HepG2 (cell line): ENCODE data around the gene SS18L1. TPM values are rescaled to one million over a fixed set of nuclear protein-coding genes. Genes with fewer than 3 reads are reported as not detected.

ENCODE experiments used
- ARNT2 ChIP-seq: sonication (generic); formaldehyde crosslinking; IDR thresholded peaks from 2 replicates; pipeline ENCODE4 v1.8.0; 2022; ENCODE audit warnings: mild to moderate bottlenecking, low read depth, missing genetic modification reagents, moderate library complexity
- BHLHE40 ChIP-seq: IDR thresholded peaks from 2 replicates; pipeline ENCODE4 v1.6.1; 2011; ENCODE audit warnings: low read length, improper control_type of control experiment
- CREB1 ChIP-seq, 2 experiments: fragments of 450-650 bp in 1 of 2; IDR thresholded peaks; 2 replicates each; pipeline ENCODE4 v1.6.1; 2016 to 2017; ENCODE audit warnings: control low read depth in 1 of 2, mild to moderate bottlenecking in 1 of 2, missing compliant biosample characterization in 1 of 2, missing genetic modification characterization in 1 of 2
- FLYWCH1 ChIP-seq: sonication (generic); formaldehyde crosslinking; IDR thresholded peaks from 2 replicates; pipeline ENCODE4 v1.8.1; 2023; ENCODE audit warnings: mild to moderate bottlenecking, missing genetic modification reagents
- KLF13 ChIP-seq: sonication (generic); formaldehyde crosslinking; IDR thresholded peaks from 2 replicates; pipeline ENCODE4 v1.4.0; 2020; ENCODE audit warnings: mild to moderate bottlenecking, missing genetic modification reagents
- KMT2B ChIP-seq: IDR thresholded peaks from 2 replicates; pipeline ENCODE4 v1.6.1; 2016; ENCODE audit warnings: missing genetic modification reagents, missing compliant biosample characterization
- MLX ChIP-seq: IDR thresholded peaks from 2 replicates; pipeline ENCODE4 v1.6.1; 2016
- MXD3 ChIP-seq: IDR thresholded peaks from 2 replicates; pipeline ENCODE4 v1.6.1; 2016; ENCODE audit warnings: mild to moderate bottlenecking, missing biosample characterization, missing genetic modification reagents
- NFKB2 ChIP-seq: sonication (generic); formaldehyde crosslinking; IDR thresholded peaks from 2 replicates; pipeline ENCODE4 v1.4.0; 2020; ENCODE audit warnings: missing genetic modification reagents, borderline replicate concordance
- POGZ ChIP-seq: sonication (generic); formaldehyde crosslinking; IDR thresholded peaks from 2 replicates; pipeline ENCODE4 v1.4.0; 2020; ENCODE audit warnings: mild to moderate bottlenecking, missing genetic modification reagents
- RCOR2 ChIP-seq: IDR thresholded peaks from 2 replicates; pipeline ENCODE4 v1.6.1; 2016; ENCODE audit warnings: missing biosample characterization, missing genetic modification reagents
- SMARCC2 ChIP-seq: fragments of 450-650 bp; IDR thresholded peaks from 2 replicates; pipeline ENCODE4 v1.6.1; 2017; ENCODE audit warnings: antibody characterized with exemption, mild to moderate bottlenecking
- SOX5 ChIP-seq: IDR thresholded peaks from 2 replicates; pipeline ENCODE4 v1.6.1; 2016; ENCODE audit warnings: borderline replicate concordance
- SRY ChIP-seq: sonication (generic); formaldehyde crosslinking; IDR thresholded peaks from 2 replicates; pipeline ENCODE4 v1.8.0; 2022; ENCODE audit warnings: mild to moderate bottlenecking, missing genetic modification reagents
- TERF1 ChIP-seq: sonication (generic); formaldehyde crosslinking; IDR thresholded peaks from 2 replicates; pipeline ENCODE4 v1.8.0; 2022; ENCODE audit warnings: mild to moderate bottlenecking, missing genetic modification reagents, moderate library complexity
- ZNF276 ChIP-seq: sonication (generic); formaldehyde crosslinking; IDR thresholded peaks from 2 replicates; pipeline ENCODE4 v1.4.0; 2020; ENCODE audit warnings: mild to moderate bottlenecking, low read depth, missing genetic modification reagents
- ZNF3 ChIP-seq: IDR thresholded peaks from 2 replicates; pipeline ENCODE4 v1.7.0; 2017; ENCODE audit warnings: inconsistent platforms
- ZNF549 ChIP-seq: sonication (generic); formaldehyde crosslinking; IDR thresholded peaks from 2 replicates; pipeline ENCODE4 v1.5.0; 2020; ENCODE audit warnings: missing genetic modification reagents
- ZNF770 ChIP-seq: sonication (generic); formaldehyde crosslinking; IDR thresholded peaks from 2 replicates; pipeline ENCODE4 v1.5.0; 2020; ENCODE audit warnings: mild to moderate bottlenecking, missing genetic modification reagents
- ZNF883 ChIP-seq: sonication (generic); formaldehyde crosslinking; IDR thresholded peaks from 2 replicates; pipeline ENCODE4 v1.5.1; 2020; ENCODE audit warnings: mild to moderate bottlenecking, missing genetic modification reagents; ENCODE audit errors: not compliant biosample characterization
- polyA plus RNA-seq, 8 experiments: library from polyadenylated mRNA; depleted of rRNA in 3 of 8; stranded (reverse) in 7 of 8; unstranded in 1 of 8; fragments of >200 nt; fragmentation: Illumina TruSeq in 4 of 8; extraction: Trizol in 4 of 8; gene quantifications; 2 replicates each; pipeline versions ENCODE4 v1.2.1 to v1.2.3, GENCODE V29; 2011 to 2016; ENCODE audit warnings: low read depth in 4 of 8, missing spikeins in 1 of 8, mixed read lengths in 1 of 8; ENCODE audit not compliant: insufficient read depth in 1 of 8
- total RNA-seq, 5 experiments: library from RNA; depleted of rRNA; stranded (reverse); fragments of >200 nt; fragmentation: Illumina TruSeq; extraction: Trizol; gene quantifications; 2 replicates each; pipeline ENCODE4 v1.2.3, GENCODE V29; 2016; ENCODE audit warnings: low read depth in 1 of 5
- TF ChIP-seq, protein P1 (sequence below): sonication (generic); formaldehyde crosslinking; IDR thresholded peaks from 2 replicates; pipeline ENCODE4 v1.8.0; 2022; ENCODE audit warnings: missing genetic modification reagents, mild to moderate bottlenecking, moderate library complexity, borderline replicate concordance

Gene SS18L1
- total and polyA plus RNA-seq, 2 of the 13 experiments (the other 11 are each of a cell fraction or from before 2014, with no cell fraction given), result 17.8 to 27.6 TPM

GRCh38 chr20:62146019-62146755 is 2.6 kb downstream of the SS18L1 start (continued):
- TF ChIP-seq ZNF770, result peak; percentile 74
- TF ChIP-seq POGZ (CRISPR knock-in tag), result peak; percentile 27; the same call in 1 of the 2 replicates
- peak; percentile 82 for TF ChIP-seq NFKB2
- peak; percentile 63 for TF ChIP-seq CREB1 (IDR thresholded peaks at IDR 0.05)
- TF ChIP-seq CREB1 (CRISPR knock-in tag; IDR thresholded peaks at IDR 0.05), result no peak; the same call in 1 of the 2 replicates
- no peak for TF ChIP-seq ZNF549 (CRISPR knock-in tag)
- peak; percentile 57; the same call in 1 of the 2 replicates for TF ChIP-seq ZNF276 (CRISPR knock-in tag)
- TF ChIP-seq ARNT2 (CRISPR knock-in tag), result 0 out of 2 replicates have a peak, but pooled peaks have one; percentile 65
- TF ChIP-seq BHLHE40, result peak; percentile 95
- TF ChIP-seq MXD3, result peak; percentile 86
- TF ChIP-seq KMT2B, result 0 out of 2 replicates have a peak, but pooled peaks have one; percentile 53
- no peak for TF ChIP-seq FLYWCH1 (CRISPR knock-in tag)
- TF ChIP-seq SOX5 (CRISPR knock-in tag), result peak; percentile 75
- TF ChIP-seq ZNF883 (CRISPR knock-in tag), result peak; percentile 79
- peak; percentile 81 for TF ChIP-seq MLX (CRISPR knock-in tag)
- TF ChIP-seq SMARCC2, result no peak
- no peak for TF ChIP-seq SRY (CRISPR knock-in tag)
- 0 out of 2 replicates have a peak, but pooled peaks have one; percentile 15 for TF ChIP-seq KLF13
- TF ChIP-seq RCOR2, result 0 out of 2 replicates have a peak, but pooled peaks have one; percentile 17
- no peak for TF ChIP-seq ZNF3 (CRISPR knock-in tag)
- TF ChIP-seq TERF1, result peak; percentile 86; the same call in 1 of the 2 replicates
- TF ChIP-seq, protein P1, sequence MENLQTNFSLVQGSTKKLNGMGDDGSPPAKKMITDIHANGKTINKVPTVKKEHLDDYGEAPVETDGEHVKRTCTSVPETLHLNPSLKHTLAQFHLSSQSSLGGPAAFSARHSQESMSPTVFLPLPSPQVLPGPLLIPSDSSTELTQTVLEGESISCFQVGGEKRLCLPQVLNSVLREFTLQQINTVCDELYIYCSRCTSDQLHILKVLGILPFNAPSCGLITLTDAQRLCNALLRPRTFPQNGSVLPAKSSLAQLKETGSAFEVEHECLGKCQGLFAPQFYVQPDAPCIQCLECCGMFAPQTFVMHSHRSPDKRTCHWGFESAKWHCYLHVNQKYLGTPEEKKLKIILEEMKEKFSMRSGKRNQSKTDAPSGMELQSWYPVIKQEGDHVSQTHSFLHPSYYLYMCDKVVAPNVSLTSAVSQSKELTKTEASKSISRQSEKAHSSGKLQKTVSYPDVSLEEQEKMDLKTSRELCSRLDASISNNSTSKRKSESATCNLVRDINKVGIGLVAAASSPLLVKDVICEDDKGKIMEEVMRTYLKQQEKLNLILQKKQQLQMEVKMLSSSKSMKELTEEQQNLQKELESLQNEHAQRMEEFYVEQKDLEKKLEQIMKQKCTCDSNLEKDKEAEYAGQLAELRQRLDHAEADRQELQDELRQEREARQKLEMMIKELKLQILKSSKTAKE, result 0 out of 2 replicates have a peak, but pooled peaks have one; percentile 6
